Measurements from ENCODE around the gene TENT4B.
A peak's percentile ranks its signal among the peaks of the same experiment; 100 is the strongest.

Gene TENT4B

DNA sequence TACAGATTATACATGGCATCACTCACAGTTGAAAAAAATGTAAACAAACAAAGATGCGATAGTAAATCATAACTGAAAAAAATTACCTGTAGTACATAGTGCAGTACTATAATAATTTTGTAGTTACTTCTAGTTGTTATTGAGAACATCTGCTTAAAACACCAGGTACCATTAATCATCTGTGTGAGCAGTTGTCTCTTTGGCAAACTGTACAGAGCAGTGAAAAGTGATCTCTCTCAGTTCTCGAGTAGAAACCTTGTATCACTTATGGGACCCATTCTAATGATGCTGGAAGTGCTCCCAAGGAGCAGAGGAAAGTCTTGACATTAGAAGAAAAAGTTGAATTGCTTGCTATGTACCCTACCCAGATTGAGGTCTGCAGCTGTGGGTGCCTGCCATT is 8.9 kb upstream of the TENT4B start:
- H3K9me3 Mint-ChIP-seq, result no peaks in the 10 kb centered on the region

DNA sequence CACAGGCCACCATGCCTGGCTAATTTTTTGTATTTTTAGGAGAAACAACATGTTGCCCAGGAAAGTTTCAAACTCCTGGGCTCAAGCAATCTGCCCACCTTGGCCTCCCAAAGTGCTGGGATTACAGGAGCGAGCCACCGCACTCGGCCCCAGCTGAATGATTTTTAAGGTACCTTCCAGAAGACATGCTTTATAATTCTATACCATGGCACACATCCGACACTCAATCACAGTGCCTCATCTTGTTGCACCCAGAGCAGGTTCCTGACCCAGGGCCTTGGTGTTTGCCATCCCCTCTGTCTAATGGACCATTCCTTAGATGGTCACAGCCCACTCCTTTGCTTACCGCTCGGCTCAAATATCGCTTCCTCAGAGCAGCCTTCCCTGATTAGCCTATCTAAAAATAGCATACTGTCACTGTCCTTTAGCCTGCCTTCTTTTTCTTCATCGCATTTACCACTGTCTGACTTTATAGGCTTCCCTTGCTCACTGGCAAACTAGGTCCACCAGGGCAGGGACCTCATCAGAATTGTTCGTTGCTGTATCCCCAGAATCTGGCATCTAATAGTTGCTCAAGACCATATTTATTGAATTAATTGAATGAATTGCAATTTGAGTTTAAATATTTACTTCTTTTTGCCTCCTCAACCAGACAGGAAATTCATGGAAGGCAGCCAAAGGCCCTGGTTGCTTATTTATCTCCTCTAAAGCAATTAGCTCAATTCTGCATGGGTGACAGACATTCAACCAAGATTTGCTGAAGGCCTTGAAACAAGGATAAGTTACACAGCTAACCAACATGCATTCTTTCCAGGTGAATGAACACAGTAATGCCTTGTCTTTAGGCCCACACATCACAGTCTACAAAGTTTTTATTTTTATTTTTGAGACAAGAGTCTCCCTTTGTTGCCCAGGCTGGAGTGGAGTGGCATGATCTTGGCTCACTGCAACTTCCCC is 6.3 kb upstream of the TENT4B start:
- Mint-ChIP-seq H3K9me3 (no peaks in the 10 kb centered on the region), H3K4me3 (no peak overlapping the region), H3K36me3 (no peaks in the 10 kb centered on the region), H3K27me3 (no peaks in the 10 kb centered on the region), H3K4me1 (peaks cover 0 to under 1% of the 10 kb centered on the region in 2 donors), H3K27ac (peak overlapping the region; percentile 51)
- DNase-seq (no peak), ATAC-seq (replicated peaks) (no peak)

More for the DNA sequence above, 8.9 kb upstream of the TENT4B start:
- no peak for ATAC-seq (replicated peaks)
- DNase-seq, result no peak
- Mint-ChIP-seq H3K36me3 (peaks cover 0 to 2% of the 10 kb centered on the region in 2 donors), H3K27ac (no peak overlapping the region), H3K27me3 (no peaks in the 10 kb centered on the region), H3K4me3 (no peak overlapping the region), H3K4me1 (no peaks in the 10 kb centered on the region)

DNA sequence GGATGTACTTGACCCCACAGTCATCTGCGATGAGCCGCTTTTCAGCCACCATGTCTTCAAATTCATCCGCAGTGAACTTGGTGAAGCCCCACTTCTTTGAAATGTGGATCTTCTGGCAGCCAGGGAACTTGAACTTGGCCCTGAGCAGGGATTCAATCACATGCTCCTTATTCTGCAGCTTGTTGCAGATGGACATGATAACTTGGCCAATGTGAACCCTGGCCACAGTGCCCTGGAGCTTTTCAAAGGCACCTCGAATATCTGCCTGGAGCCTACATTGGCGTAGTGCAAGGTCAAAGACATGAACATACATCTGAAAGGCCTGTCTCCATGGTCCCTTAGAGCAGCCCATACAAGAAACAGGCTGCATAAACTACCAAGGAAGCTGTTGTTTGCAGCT is 1.8 kb upstream of the TENT4B start:
- no peak overlapping the region for H3K4me3 Mint-ChIP-seq
- no peaks in the 10 kb centered on the region for H3K27me3 Mint-ChIP-seq
- ATAC-seq (replicated peaks), result no peak
- H3K27ac Mint-ChIP-seq, result no peak overlapping the region
- peaks cover 0 to 10% of the 10 kb centered on the region in 2 donors for H3K36me3 Mint-ChIP-seq
- no peak for DNase-seq
- no peaks in the 10 kb centered on the region for H3K9me3 Mint-ChIP-seq
- peaks cover 19 to 26% of the 10 kb centered on the region in 2 donors for H3K4me1 Mint-ChIP-seq

DNA sequence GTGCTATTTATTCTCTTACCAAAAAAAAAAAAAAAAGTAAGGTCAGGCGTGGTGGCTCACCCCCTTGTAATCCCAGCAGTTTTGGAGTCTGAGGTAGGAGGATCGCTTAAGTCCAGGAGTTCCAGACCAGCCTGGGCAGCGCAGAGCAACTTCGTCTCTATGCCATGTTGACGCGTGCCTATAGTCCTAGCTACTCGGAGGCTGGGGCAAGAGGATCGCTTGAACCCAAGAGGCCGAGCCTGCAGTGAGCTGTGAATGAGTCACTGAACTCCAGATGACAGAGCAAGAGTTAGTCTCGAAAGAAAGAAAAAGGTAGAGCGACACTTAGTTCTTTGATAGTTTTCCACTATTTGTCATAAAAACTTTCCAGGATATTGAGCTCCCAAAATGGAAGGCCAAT is 1.4 kb upstream of the TENT4B start:
- DNase-seq (no peak), ATAC-seq (replicated peaks) (no peak)
- peaks cover 21 to 30% of the 10 kb centered on the region in 2 donors for H3K4me1 Mint-ChIP-seq
- peak overlapping the region; percentile 83 to 92 for H3K4me3 Mint-ChIP-seq
- peaks cover 0 to 10% of the 10 kb centered on the region in 2 donors for H3K36me3 Mint-ChIP-seq
- no peaks in the 10 kb centered on the region for H3K9me3 Mint-ChIP-seq
- H3K27ac Mint-ChIP-seq, result peak overlapping the region; percentile 95
- H3K27me3 Mint-ChIP-seq, result no peaks in the 10 kb centered on the region

GRCh38 chr16:50152351-50152806 is 727 bp upstream of the TENT4B start:
- Mint-ChIP-seq H3K27ac (peak overlapping the region; percentile 95), H3K4me3 (peak overlapping the region; percentile 83 to 92), H3K27me3 (no peaks in the 10 kb centered on the region), H3K9me3 (no peaks in the 10 kb centered on the region), H3K4me1 (peaks cover 26 to 35% of the 10 kb centered on the region in 2 donors), H3K36me3 (peaks cover 0 to 10% of the 10 kb centered on the region in 2 donors)
- ATAC-seq (replicated peaks), result peak; percentile 73 to 74
- peak; percentile 68 for DNase-seq

DNA sequence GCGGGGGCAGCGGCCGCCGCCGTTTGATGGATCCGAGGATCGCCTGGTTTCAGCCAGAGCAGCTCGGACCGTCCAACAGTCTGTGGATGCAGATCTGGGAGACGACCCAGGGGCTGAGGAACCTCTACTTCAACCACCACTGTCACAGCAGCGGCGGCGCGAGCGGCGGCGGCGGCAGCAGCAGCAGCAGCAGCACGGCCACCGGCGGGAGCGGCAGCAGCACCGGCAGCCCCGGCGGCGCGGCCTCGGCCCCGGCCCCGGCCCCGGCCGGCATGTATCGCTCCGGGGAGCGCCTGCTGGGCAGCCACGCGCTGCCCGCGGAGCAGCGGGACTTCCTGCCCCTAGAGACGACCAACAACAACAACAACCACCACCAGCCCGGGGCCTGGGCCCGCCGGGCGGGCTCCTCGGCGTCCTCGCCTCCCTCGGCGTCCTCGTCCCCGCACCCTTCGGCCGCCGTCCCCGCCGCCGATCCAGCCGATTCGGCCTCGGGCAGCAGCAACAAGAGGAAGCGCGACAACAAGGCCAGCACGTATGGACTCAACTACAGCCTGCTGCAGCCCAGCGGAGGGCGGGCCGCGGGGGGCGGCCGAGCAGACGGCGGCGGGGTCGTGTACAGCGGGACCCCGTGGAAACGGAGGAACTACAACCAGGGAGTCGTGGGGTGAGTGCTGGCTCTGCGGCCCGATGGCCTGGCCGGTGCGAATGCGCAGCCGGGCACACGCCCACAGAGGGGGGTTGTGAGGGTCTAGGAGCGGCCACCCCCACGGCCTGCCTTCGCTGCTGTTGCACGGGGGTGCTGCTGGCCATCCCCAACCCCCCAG is 702 bp downstream of the TENT4B start:
- Mint-ChIP-seq H3K27me3 (no peaks in the 10 kb centered on the region), H3K36me3 (peaks cover 0 to 14% of the 10 kb centered on the region in 2 donors), H3K27ac (peak overlapping the region; percentile 84), H3K9me3 (no peaks in the 10 kb centered on the region), H3K4me3 (peak overlapping the region; percentile 86 to 91), H3K4me1 (peaks cover 30 to 43% of the 10 kb centered on the region in 2 donors)
- peak; percentile 13 for DNase-seq
- ATAC-seq (replicated peaks), result peak; percentile 5 to 10

DNA sequence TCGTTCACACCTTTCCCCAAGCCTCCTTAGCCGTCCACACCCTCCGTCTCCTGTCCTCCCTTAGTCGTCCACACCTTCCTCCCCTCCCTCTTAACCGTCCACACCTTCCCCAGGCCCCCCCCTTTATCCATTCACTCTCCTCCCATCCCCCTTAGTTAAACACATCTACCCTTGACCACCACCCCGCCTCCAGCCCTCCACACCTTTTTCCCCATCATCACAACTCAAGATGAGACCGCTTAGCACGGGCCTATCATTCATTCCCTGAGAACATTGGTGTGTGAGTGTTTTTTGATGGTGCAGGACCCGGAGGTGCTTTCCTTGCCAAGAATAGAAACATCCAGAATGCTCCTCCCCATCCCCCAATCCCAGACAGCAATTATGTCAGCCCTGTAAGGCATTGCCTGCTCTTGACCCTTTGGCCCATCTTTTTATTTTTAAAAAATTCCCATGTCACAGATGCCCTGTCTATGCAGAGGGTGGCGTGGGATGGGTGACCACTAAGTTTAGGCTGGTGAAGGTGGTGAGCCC is 1.4 kb downstream of the TENT4B start:
- DNase-seq (no peak), ATAC-seq (replicated peaks) (no peak)
- Mint-ChIP-seq H3K4me3 (peak overlapping the region; percentile 86 to 91), H3K36me3 (peaks cover 0 to 18% of the 10 kb centered on the region in 2 donors), H3K9me3 (no peaks in the 10 kb centered on the region), H3K27me3 (no peaks in the 10 kb centered on the region), H3K4me1 (peaks cover 33 to 50% of the 10 kb centered on the region in 2 donors), H3K27ac (peak overlapping the region; percentile 84)

GRCh38 chr16:50155925-50156324 is 2.8 kb downstream of the TENT4B start:
- peaks cover 38 to 62% of the 10 kb centered on the region in 2 donors for H3K4me1 Mint-ChIP-seq
- no peak for ATAC-seq (replicated peaks)
- H3K27ac Mint-ChIP-seq, result no peak overlapping the region
- no peak for DNase-seq
- H3K9me3 Mint-ChIP-seq, result no peaks in the 10 kb centered on the region
- peaks cover 0 to 24% of the 10 kb centered on the region in 2 donors for H3K36me3 Mint-ChIP-seq
- H3K4me3 Mint-ChIP-seq, result no peak overlapping the region
- no peaks in the 10 kb centered on the region for H3K27me3 Mint-ChIP-seq

- ATAC-seq (replicated peaks), result no peak
- H3K36me3 Mint-ChIP-seq, result peaks cover 0 to 24% of the 10 kb centered on the region in 2 donors
- no peak overlapping the region for H3K27ac Mint-ChIP-seq
Observed at GRCh38 chr16:50156590-50156989, 3.5 kb downstream of the TENT4B start.

DNA sequence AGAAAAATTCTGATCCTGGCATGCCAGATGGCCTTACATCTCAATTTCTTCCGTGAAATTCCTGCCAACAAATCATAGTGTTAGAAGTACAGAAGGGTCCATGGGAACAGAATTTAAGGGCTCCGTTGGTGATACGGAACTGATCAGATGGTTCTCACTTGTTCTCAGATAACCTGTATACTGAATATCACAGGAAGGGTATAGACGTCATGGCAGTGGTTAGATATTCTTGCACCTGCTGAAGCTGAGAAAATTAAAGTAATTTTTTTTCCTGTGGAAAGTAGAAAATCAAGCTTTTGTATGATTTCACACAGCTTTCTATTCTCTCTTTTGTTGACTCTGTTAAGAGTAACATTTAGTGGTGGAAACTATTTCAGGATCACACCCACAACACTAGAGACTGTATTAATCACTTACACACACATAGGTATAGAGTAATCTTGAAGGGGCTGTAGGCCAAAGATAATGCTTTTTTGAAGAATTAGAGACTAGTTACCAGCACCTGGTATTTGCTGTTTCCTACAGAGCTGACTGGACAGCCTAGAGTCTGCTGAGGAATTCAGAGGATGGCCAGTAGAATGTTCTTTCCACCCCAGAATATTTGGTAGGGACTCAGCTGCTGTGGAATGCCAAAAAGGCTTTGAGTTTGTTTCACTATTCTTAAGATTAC is 7.5 kb downstream of the TENT4B start:
- Mint-ChIP-seq H3K9me3 (no peaks in the 10 kb centered on the region), H3K27me3 (no peaks in the 10 kb centered on the region), H3K27ac (no peak overlapping the region), H3K36me3 (peaks cover 0 to 17% of the 10 kb centered on the region in 2 donors), H3K4me3 (no peak overlapping the region), H3K4me1 (peaks cover 28 to 49% of the 10 kb centered on the region in 2 donors)
- ATAC-seq (replicated peaks), result no peak
- no peak for DNase-seq

More at GRCh38 chr16:50156590-50156989, 3.5 kb downstream of the TENT4B start:
- DNase-seq, result no peak
- Mint-ChIP-seq H3K4me3 (peak overlapping the region; percentile 11 to 37), H3K27me3 (no peaks in the 10 kb centered on the region), H3K4me1 (peaks cover 38 to 62% of the 10 kb centered on the region in 2 donors), H3K9me3 (no peaks in the 10 kb centered on the region)

DNA sequence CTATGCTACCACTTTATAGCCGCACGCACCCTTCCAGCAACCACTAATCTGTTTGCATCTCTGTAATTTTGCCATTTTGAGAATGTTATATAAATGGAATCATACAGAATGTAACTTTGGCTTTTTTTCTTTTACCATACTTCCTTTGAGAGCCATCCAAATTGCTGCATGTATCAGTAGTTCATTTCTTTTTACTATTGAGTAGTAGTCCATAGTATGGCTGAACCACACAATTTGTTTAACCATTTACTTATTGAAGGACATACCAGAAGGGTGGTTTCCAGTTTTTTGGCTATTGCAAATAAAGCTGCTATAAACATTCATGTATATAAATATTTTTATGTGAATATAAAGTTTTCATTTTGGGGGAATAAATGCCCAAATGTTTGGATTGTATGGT is 8.8 kb downstream of the TENT4B start:
- ATAC-seq (replicated peaks) (no peak), DNase-seq (no peak)
- Mint-ChIP-seq H3K27ac (no peak overlapping the region), H3K4me1 (peaks cover 24 to 48% of the 10 kb centered on the region in 2 donors), H3K9me3 (no peaks in the 10 kb centered on the region), H3K36me3 (peaks cover 0 to 18% of the 10 kb centered on the region in 2 donors), H3K4me3 (no peak overlapping the region), H3K27me3 (no peaks in the 10 kb centered on the region)

GRCh38 chr16:50165473-50165872 is 12.4 kb downstream of the TENT4B start:
- DNase-seq, result no peak
- Mint-ChIP-seq H3K4me1 (peaks cover 17 to 40% of the 10 kb centered on the region in 2 donors), H3K27ac (no peak overlapping the region), H3K36me3 (peaks cover 2 to 8% of the 10 kb centered on the region in 2 donors), H3K9me3 (no peaks in the 10 kb centered on the region), H3K4me3 (no peak overlapping the region), H3K27me3 (no peaks in the 10 kb centered on the region)
- ATAC-seq (replicated peaks), result no peak

DNA sequence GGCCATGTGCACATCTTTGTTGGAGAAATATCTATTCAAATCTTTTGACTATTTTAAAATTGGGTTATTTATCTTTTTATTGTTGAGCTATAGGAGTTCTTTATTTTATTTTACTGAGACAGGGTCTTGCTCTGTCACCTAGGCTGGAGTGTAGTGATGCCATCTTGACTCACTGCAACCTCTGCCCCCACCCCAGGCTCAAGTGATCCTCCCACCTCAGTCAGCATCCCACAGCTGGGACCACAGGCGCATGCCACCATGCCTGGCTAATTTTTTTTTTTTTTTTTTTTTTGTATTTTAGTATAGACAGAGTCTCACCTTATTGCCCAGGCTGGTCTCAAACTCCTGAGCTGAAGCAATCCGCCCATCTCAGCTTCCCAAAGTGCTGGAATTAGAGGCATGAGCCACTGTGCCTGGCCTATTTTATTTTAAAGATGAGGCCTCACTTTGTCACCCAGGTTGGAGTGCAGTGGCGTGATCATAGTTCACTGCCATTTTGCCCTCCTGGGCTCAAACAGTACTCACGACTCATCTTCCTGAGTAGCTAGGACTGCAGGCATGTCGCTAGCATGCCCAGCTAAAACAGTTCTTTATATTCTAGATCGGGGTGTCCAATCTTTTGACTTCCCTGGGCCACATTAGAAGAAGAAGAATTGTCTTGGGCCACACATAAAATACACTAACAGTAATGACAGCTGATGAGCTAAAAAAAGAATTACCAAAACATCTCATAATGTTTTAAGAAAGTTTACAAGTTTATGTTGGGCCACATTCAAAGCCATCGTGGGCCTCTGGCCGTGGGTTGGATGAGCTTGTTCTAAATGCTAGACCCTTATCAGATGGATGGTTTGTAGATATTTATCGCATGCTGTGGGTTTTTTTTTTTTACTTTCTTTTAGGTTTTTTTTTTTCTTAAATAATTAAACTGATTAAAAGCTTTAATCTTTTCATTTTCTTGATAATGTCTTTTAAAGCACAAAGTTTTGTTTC is 13.7 kb downstream of the TENT4B start:
- Mint-ChIP-seq H3K4me3 (no peak overlapping the region), H3K4me1 (peaks cover 19 to 41% of the 10 kb centered on the region in 2 donors), H3K36me3 (peaks cover 2 to 8% of the 10 kb centered on the region in 2 donors), H3K27me3 (no peaks in the 10 kb centered on the region), H3K9me3 (no peaks in the 10 kb centered on the region), H3K27ac (no peak overlapping the region)
- DNase-seq (no peak), ATAC-seq (replicated peaks) (no peak)
